HG02981 (cell line): ENCODE measurements around the gene NUDC.
A peak's percentile ranks its signal among the peaks of the same experiment; 100 is the strongest.
"Not testable (repeated sequence)": the region's sequence is repeated elsewhere in the genome, so short reads cannot be mapped to it uniquely, and the experiment has no call there.

Source experiments
- ATAC-seq: cut with Tn5 transposase; IDR thresholded peaks from one replicate; pipeline ENCODE4 v1.9.1; 2021; ENCODE audit warnings: mild to moderate bottlenecking, moderate library complexity; ENCODE audit not compliant: unreplicated experiment

Gene NUDC

DNA sequence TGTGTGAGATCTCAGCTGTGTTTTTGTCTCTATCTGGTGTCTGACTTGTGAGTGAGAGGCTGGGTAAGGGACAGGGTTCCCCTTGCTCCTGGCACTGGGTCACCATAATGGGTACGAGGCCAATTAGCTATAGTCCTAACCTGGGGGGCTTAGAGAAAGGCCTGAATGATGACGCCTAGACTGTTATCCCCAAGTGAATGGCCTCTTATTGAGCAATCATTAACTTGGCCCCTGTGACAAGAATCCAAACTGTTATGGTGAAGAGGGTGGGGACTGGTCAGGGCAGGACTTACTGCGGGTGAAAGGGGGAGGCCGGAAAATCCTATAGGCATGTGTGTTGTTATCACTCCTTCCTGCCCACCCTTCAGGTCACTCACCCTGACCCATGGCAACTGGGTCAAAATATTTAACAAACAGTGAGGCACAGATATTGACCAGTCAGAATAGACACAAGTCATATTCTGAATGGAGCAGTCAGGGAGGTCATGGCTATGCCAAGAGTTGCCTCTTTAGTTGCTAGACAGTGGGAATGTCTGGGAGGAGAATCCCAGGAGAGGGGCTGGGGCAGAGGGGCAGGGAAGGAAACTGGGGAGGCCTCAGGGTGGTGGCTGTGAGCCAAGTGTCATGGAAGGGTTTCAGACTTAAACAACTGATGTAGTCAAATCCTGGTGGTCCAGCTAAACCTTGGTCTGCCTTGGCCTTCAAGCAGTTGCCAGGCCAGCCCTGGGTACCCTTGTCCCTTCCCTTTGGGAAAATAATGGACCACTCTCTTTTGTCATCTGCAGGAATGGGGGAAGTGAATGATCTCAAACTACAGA, 11.0 kb upstream of the NUDC start:
- no peak for ATAC-seq

DNA sequence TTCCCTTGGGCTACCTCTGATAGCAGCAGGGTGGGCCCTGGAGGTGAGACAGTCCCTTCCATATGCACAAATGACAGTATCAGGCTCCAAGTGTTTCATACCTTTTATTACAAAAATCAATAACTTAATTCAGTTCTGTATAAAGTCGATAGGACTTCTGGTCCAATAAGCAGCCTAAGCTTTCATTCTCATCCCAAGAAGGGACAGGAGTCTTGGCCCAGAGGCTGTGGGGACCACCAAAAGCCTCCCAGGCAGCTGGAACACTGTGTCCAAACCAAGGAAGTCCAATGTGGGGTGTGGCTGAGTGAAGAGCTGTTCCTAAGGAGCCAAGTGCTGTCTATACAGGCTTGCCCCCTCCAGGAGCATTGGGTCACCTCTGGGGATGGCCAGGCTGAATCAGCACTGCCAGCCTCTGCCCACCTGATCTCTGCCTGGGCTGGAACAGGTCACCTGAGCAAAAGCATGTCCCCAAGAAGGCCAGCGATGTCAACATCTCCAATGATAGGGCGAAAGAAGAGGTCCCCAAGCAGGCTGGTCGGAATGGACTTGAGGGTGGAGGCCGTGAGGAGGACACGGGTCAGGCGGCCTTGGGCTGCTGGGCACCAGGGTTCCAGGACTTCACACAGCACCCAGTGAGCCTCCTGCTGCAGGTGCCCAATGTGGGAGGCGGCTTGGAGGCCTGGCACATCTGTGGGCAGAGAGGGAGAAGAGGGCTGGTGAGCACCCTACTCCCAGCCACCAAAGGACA, 10.0 kb upstream of the NUDC start:
- ATAC-seq: no peak

DNA sequence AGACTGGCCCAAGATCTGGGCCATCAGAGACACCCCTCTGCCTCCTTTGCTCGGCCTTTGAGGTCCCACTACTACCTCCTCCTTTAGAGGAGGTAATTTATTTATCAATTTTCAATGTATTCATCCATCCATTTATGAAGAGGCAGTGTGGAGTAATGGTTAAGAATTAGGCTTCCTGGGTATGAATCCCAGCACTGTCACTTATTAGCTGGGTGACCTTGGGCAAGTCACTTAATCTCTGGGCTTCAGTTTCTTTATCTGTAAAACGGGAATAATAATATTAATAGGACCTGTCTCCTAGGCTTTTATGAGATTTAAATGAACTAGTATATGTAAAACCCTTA, 9.4 kb upstream of the NUDC start:
- ATAC-seq: no peak

DNA sequence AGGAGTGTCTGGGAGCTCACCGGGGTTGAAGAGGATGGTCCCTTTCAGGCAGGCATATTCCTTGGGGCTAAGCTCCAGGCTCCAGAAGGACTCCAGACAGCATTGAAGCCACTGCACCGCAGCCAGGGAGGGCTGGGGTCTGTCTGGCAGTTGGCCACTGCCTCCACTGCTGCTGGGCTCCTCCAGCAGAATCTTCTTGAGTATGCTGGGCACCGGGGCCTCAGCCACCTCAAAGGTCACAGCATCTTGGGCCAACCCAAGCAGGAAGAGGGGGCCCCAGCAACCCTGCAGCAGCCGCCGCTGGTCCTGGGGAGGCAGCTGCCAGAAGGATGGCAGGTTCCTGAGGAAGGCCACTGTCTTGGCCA, 8.2 kb upstream of the NUDC start:
- ATAC-seq: no peak

DNA sequence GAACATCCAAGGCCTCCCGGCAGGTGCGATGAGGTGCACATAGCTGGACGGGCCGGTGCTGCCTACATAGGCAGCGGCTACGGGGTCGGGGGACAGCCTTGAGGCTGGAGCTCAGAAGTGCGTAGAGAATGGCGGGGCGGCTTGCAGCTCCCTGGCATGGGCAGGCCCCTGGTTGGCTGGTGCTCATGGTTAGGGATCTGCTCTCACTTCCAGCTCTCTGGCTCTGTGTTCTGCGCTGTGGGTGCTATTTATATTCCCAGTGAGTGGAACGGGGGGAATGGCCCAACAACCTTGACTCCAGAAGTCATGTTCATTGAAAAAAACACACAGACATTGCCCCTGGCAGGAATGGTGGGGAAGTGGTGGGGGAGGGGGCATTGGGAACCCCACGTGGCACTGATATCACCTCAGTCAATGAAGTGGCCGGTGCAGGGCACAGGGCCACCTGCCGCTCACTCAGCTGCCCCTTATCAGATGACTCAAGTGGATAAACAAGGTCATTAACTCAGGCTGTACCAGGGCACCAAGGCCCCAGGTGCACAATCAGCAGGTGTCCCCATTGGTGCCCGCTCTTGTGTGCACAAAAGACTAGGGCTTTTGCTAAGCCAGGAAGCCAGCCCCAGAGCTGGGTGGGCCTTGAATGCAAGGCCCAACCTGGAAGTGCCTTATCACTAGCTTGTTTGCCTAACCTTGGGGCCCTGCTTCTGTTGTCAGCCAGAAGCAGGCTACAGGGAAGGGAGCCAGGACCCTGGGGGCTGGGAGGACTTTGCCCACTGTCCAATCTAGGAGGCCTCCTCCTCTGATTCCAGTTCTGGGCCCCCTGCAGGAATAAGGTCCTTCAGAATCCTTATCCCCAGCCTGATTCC, 7.6 kb upstream of the NUDC start, which contains the start of gene NR0B2:
Gene NR0B2, minus strand, starts transcription at position 222 of the 866 bp plus-strand sequence. Its CDS starts 35 bp downstream, at position 187.
- no peak for ATAC-seq

DNA sequence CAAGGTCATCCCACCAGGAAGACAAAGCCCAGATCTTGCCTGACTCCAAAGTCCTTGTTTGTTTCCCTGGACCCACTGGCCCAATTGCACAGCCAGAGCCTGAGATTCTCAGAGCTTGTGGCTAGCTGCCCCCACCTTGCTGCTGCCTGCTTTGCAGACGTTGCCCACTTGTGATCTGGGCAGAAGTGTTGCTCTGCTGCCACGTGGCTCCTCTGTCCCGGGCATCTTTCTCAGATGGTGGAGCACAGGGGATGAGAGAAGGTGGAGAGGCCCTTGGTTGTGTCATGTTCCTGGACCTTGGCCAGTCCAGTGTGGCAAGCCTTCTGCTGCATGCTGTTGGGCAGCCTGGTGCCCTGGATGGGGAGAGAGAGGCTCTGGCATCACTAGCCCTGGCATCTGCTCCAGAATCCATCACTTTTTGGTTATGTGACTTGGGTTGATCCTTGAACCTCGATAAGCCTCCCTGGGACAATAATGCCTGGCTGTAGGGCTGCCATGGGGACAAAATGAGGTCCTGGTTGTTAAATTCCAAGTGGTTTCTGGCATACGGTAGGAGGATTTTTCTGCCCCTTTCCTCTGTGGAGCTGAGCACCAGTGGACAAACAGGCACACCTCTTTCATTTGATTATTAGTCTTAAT, 6.2 kb upstream of the NUDC start:
- no peak for ATAC-seq

DNA sequence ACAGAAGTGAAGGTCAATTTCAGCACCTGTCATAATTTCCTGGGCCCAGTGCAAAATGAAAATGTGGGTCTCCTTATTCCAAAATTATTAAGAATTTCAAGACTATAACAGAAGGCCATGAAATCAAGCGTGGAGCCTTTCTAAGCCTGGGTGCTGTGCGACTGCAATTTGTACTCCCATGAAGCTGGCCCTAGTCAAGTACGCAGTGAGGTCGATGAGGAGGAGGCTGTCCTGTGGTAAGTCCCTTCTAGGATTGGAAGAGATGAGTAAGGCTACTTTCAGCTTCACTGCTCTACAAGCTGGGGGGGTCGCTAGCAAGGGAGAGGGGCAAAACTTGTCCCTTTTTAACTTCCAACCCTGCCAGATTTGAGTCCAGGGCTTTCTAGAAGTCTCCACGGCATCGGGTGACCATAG, 410 bp upstream of the NUDC start:
- ATAC-seq: peak; percentile 15

DNA sequence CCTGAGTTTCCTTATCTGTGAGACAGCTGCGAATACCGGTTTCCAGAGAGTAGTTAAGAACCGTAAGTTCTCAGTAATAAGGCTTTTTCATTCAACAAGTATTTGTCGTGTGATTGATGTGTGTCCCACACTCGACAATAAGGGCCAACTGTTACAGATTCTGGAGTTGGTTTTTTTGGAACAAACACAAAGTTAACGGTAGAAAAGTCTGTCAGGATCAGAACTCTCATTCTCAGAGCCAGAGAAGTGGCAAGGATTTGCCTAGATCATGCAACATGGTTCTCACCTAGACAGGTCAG, 837 bp downstream of the NUDC start:
- no peak for ATAC-seq

DNA sequence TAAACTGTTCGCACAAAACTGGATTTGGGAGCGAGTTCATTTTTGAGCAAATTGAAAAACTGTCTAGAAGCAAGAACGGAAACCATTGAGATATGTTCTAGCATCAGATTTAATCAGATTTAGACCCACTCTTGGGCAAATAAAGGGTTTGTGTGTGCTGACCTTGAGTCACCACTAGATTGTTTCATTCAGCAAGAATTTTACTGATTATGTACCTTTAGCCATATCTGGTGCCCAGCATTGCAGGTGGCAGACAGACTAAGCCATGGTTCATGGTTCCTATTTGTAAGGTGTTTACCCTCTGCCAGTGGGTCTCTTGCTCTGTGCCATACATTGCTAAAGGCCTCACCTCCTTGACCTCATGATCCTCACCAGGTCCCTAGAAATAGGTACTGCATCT, 1.4 kb downstream of the NUDC start:
- no peak for ATAC-seq

DNA sequence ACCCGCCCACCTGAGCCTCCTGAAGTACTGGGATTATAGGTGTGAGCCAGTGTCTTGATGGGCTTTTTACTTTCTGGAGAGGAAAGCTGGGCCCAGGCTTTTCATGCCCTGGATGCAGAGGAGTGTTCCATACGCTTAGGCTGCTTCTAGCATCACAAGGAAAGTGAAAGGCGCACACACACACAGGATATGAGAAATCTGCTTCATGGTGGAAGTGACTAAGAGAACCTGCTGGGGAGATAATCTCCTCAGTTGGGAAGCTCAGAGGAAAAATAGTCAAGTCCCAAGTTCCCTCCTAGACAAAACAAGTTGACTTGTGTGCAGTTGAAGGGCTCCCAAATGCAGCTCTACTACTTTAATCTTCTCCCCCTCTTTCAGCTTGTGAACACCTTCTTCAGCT, 2.2 kb downstream of the NUDC start:
- no peak for ATAC-seq

DNA sequence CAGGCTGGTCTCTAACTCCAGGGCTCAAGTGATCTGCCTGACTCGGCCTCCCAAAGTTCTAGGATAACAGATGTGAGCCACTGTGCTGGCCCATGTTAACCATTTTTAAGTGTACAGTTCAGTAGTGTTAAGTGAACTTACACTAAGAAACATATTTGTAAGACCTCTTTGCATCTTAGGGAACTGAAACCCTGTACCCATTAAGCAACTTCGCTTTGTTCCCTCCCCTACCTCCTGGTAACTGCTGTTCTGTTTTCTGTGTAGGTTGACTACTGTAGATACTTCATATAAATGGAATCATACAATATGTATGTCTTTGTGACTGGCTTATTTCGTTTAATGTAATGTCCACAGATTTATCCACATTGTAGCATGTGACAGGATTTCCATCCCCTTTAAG, 11.0 kb downstream of the NUDC start:
- no peak for ATAC-seq

DNA sequence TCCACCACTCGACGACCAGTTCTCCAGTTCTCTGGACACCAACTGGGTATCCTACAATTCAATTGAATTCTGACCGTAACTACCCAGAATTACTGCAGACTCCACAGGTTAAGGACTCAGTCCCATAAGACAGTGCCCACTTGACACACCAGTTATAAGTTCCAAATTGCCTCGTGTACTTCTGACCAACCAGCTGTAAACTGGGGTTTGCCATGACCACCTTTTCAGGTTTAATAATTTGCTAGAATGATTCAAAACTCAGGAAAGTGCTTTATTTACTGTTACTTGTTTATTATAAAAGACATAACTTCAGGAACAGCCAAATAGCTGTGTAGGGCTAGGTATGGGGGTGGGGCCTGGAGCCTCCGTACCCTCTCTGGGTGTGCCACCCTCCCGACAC, 15.3 kb downstream of the NUDC start:
- no peak for ATAC-seq

DNA sequence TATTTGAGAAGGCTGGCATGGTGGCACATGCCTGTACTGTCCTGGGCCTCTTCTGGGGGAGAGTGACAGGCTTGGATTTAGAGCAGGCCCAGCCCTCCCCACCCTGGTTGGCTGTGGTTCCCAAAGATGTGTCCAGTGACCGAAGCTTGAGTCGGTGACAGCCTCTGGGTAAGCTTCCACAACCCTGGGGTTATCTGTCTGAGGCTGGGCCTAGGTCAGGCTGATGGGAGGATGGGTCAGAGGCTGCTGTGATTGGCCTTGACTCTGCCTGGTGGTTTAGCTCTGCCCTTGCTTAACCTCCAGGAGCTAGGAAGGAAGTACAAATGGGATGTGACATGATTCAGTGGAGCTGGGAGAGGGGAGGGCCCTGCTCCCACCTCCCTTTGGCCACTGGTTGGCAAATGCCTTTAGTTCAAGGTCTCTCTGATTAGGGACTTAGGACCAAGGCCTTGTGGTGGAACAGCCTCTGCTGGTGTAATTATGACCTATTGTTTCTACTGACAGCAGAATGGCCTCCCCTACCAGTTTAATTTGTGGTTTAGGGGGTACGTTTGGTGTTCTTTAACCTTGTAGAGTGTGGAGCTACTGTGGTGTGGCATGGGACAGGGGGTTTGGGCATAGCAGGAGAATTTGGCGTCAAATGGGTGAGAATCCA, 16.6 kb downstream of the NUDC start:
- no peak for ATAC-seq

DNA sequence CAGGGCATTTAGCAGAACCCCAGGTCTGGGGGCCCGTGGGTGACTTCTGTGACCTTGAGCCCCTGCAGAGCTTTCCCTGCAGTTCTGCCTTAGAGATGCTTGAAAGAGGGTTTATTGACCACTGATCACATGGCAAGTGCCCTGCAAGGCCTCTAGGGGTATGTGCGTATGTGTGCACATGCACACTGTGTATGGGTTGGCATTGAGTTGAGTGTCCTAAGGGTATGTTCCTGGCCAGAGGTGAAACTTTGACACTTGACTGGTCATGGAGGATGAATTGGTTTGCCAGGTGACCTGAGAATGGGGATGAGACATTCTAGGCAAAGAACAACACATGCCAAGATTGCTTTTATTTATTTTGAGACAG, 17.1 kb downstream of the NUDC start:
- ATAC-seq: no peak

DNA sequence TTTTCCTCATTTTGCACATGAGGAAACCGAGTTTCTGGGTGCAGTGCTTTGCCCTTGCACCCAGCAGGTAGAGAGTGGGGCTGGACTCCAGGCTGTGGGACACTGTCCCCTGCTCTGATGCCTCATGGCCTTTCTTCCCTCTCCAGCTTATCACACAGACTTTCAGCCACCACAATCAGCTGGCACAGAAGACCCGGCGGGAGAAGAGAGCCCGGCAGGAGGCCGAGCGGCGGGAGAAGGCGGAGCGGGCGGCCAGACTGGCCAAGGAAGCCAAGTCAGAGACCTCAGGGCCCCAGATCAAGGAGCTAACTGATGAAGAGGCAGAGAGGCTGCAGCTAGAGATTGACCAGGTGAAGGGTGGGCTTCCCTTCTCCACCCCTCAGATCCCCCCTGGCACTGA, 19.8 kb downstream of the NUDC start:
- ATAC-seq: no peak

DNA sequence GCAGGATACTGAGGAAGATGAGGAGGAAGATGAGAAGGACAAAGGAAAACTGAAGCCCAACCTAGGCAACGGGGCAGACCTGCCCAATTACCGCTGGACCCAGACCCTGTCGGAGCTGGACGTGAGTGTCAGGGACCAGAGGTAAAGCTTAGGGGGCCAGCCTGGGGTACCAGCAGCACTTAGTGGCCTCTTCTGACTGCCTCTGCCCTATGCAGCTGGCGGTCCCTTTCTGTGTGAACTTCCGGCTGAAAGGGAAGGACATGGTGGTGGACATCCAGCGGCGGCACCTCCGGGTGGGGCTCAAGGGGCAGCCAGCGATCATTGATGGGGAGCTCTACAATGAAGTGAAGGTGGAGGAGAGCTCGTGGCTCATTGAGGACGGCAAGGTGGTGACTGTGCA, 21.1 kb downstream of the NUDC start:
- no peak for ATAC-seq

DNA sequence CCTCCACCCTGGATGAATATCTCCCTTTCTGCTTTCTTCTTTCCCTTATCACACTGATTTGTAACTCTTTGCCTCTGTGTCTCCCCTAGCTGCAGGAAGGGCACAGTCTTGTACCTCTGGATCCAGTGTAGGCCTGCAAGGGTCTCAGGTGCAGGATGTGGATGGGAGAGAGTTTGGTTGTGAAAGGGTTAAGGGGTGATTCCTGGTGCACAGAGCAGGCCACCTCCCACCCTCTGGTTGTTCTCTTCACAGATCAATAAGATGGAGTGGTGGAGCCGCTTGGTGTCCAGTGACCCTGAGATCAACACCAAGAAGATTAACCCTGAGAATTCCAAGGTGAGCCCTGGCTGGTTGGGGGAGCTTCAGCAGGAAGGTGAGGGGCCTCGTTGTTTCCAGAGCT, 23.6 kb downstream of the NUDC start:
- no peak for ATAC-seq

DNA sequence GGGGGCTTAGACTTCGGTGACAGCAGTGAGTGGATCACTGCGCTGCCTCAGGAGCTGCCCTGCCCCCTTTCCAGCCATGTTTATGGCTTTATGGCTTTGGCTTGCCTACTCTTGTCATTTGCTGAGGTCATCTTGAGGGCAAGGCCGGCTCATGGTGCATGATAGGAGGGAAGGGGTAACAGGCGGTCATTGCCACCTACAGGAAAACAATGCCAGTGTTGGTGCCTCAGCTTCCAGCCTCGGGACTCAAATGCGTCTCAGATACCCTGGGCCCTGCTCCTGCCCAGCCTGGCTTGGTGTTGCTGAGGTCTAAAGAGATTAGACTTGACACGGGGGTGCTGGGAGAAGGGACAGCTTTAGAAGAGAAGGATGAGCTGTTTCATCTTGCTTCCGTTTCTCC, 24.2 kb downstream of the NUDC start:
- ATAC-seq: no peak

DNA sequence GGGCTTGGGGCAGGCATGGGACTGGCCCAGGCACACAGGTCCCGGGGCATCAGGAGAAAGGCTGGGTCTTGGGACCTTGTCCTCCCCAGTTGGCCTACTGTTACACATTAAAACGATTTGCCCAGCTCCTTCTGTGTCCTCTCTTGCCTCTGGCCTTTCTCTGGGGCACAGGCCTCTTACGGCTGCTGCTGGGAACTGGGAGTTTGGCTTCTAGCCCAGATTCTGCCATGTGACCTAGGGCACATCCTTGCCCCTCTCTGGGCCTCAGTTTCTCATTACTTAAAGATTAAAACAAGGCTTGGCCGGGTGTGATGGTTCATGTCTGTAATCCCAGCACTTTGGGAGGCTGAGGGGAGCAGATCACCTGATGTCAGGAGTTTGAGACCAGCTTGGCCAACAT, 24.7 kb downstream of the NUDC start:
- no peak for ATAC-seq

DNA sequence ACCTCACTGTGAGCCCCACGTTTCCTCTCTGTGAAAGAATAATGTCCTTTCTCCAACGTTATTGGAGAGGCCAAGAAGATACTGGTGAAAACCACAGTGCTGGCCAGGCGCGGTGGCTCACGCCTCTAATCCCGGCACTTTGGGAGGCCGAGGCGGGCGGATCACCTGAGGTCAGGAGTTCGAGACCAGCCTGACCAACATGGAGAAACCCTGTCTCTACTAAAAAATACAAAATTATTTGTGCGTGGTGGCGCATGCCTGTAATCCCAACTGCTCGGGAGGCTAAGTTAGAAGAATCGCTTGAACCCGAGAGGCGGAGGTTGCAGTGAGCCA, 27.1 kb downstream of the NUDC start:
- not testable (repeated sequence) for ATAC-seq
